HEK293 (cell line): ENCODE measurements around the gene RCAN2.

Experiments
- CTCF ChIA-PET: fragments of 350-600 bp; formaldehyde crosslinking; extraction: SDS; loops from one replicate; lab custom pipeline; 2021; ENCODE audit warnings: antibody characterized with exemption; lab: Yijun Ruan, JAX
- POLR2A ChIA-PET: fragments of 300-600 bp; formaldehyde crosslinking; extraction: SDS; loops from one replicate; lab custom pipeline; 2020; ENCODE audit warnings: antibody characterized with exemption, inconsistent platforms; lab: Yijun Ruan, JAX
- H3K27ac ChIP-seq: fragments of 200-500 bp; sonication (Bioruptor generic); 2 replicates; pipeline ENCODE4 v1.5.1; 2014; ENCODE audit warnings: low read depth, low read length, control low read depth, inconsistent platforms; ENCODE audit errors: extremely low read depth
- H3K36me3 ChIP-seq, 2 experiments: fragments of 200-500 bp in 1 of 2; sonication (Bioruptor generic) in 1 of 2; 1 replicate in 1 of 2; 2 replicates in 1 of 2; pipeline ENCODE4 v1.5.1; 2014 to 2017; ENCODE audit warnings: inconsistent platforms in 2 of 2, low read length in 2 of 2; ENCODE audit not compliant: control insufficient read depth in 2 of 2, insufficient read depth in 1 of 2
- H3K4me1 ChIP-seq: fragments of 200-500 bp; sonication (Bioruptor generic); 2 replicates; pipeline ENCODE4 v1.5.1; 2014; ENCODE audit warnings: mild to moderate bottlenecking, low read length, inconsistent platforms; ENCODE audit not compliant: control insufficient read depth, insufficient read depth
- H3K4me3 ChIP-seq: 2 replicates; pipeline ENCODE4 v1.5.1; 2011; ENCODE audit warnings: low read depth, mild to moderate bottlenecking, control low read depth, low read length, moderate library complexity
- H3K9me3 ChIP-seq: fragments of 200-500 bp; sonication (Bioruptor generic); 2 replicates; pipeline ENCODE4 v1.5.1; 2014; ENCODE audit warnings: low read depth, low read length, inconsistent platforms; ENCODE audit not compliant: control insufficient read depth, insufficient read depth
- GLI4 ChIP-seq: fragments of 450-650 bp; formaldehyde crosslinking; IDR thresholded peaks from 2 replicates; pipeline ENCODE4 v1.5.1; 2016; ENCODE audit warnings: missing biosample characterization, missing genetic modification characterization
- IKZF3 ChIP-seq: fragments of 450-650 bp; IDR thresholded peaks from 2 replicates; pipeline ENCODE4 v1.5.0; 2018; ENCODE audit warnings: missing biosample characterization, mild to moderate bottlenecking, missing genetic modification characterization, moderate library complexity
- KLF17 ChIP-seq: fragments of 450-650 bp; formaldehyde crosslinking; IDR thresholded peaks from 2 replicates; pipeline ENCODE4 v1.5.1; 2016; ENCODE audit warnings: missing biosample characterization, missing genetic modification characterization
- KLF7 ChIP-seq: fragments of 450-650 bp; formaldehyde crosslinking; IDR thresholded peaks from 2 replicates; pipeline ENCODE4 v1.5.1; 2016; ENCODE audit warnings: missing biosample characterization, missing genetic modification characterization, borderline replicate concordance
- KLF9 ChIP-seq: fragments of 450-650 bp; formaldehyde crosslinking; IDR thresholded peaks from 2 replicates; pipeline ENCODE4 v1.5.1; 2016; ENCODE audit warnings: missing biosample characterization, missing genetic modification characterization, low read depth
- PBX3 ChIP-seq: sonication (generic); formaldehyde crosslinking; IDR thresholded peaks from 2 replicates; pipeline ENCODE4 v1.8.1; 2022; ENCODE audit warnings: mild to moderate bottlenecking, moderate library complexity, missing genetic modification reagents
- SALL2 ChIP-seq: fragments of 450-650 bp; formaldehyde crosslinking; IDR thresholded peaks from 2 replicates; pipeline ENCODE4 v1.5.0; 2017; ENCODE audit warnings: missing biosample characterization, mild to moderate bottlenecking, missing genetic modification characterization, borderline replicate concordance
- SP2 ChIP-seq: fragments of 450-650 bp; formaldehyde crosslinking; IDR thresholded peaks from 2 replicates; pipeline ENCODE4 v1.5.1; 2016; ENCODE audit warnings: missing biosample characterization, missing genetic modification characterization
- WT1 ChIP-seq: fragments of 450-650 bp; formaldehyde crosslinking; IDR thresholded peaks from 2 replicates; pipeline ENCODE4 v1.5.1; 2016; ENCODE audit warnings: missing biosample characterization, missing genetic modification characterization
- ZIC2 ChIP-seq: fragments of 450-650 bp; formaldehyde crosslinking; IDR thresholded peaks from 2 replicates; pipeline ENCODE4 v1.5.1; 2016; ENCODE audit warnings: missing biosample characterization, missing genetic modification characterization
- ZNF114 ChIP-seq: fragments of 450-650 bp; formaldehyde crosslinking; IDR thresholded peaks from 2 replicates; pipeline ENCODE4 v1.5.0; 2017; ENCODE audit warnings: missing biosample characterization, missing genetic modification characterization
- ZNF121 ChIP-seq: fragments of 450-650 bp; formaldehyde crosslinking; IDR thresholded peaks from 2 replicates; pipeline ENCODE4 v1.5.1; 2016; ENCODE audit warnings: missing biosample characterization, missing genetic modification characterization
- ZNF148 ChIP-seq: fragments of 450-650 bp; formaldehyde crosslinking; IDR thresholded peaks from 2 replicates; pipeline ENCODE4 v1.5.0; 2017; ENCODE audit warnings: missing biosample characterization, missing genetic modification characterization, borderline replicate concordance
- ZNF155 ChIP-seq: fragments of 450-650 bp; formaldehyde crosslinking; IDR thresholded peaks from 2 replicates; pipeline ENCODE4 v1.5.1; 2016; ENCODE audit warnings: missing biosample characterization, missing genetic modification characterization
- ZNF18 ChIP-seq: fragments of 450-650 bp; formaldehyde crosslinking; IDR thresholded peaks from 2 replicates; pipeline ENCODE4 v1.5.1; 2016; ENCODE audit warnings: missing biosample characterization, missing genetic modification characterization
- ZNF19 ChIP-seq: fragments of 450-650 bp; formaldehyde crosslinking; IDR thresholded peaks from 2 replicates; pipeline ENCODE4; 2016; ENCODE audit warnings: missing biosample characterization, missing genetic modification characterization, low read depth
- ZNF214 ChIP-seq: fragments of 450-650 bp; formaldehyde crosslinking; IDR thresholded peaks from 2 replicates; pipeline ENCODE4 v1.5.1; 2017; ENCODE audit warnings: missing biosample characterization, mild to moderate bottlenecking, missing genetic modification characterization, borderline replicate concordance
- ZNF366 ChIP-seq: fragments of 450-650 bp; formaldehyde crosslinking; conservative IDR thresholded peaks from 2 replicates; pipeline ENCODE4 v1.5.1; 2016; ENCODE audit warnings: missing biosample characterization, missing genetic modification characterization
- ZNF596 ChIP-seq: fragments of 450-650 bp; IDR thresholded peaks from 2 replicates; pipeline ENCODE4 v1.5.0; 2018; ENCODE audit warnings: missing biosample characterization, mild to moderate bottlenecking, missing genetic modification characterization, moderate library complexity
- ZNF629 ChIP-seq: fragments of 450-650 bp; formaldehyde crosslinking; IDR thresholded peaks from 2 replicates; pipeline ENCODE4 v1.5.1; 2017; ENCODE audit warnings: missing biosample characterization, missing genetic modification characterization
- ZNF654 ChIP-seq: fragments of 450-650 bp; formaldehyde crosslinking; IDR thresholded peaks from 2 replicates; pipeline ENCODE4 v1.5.1; 2016; ENCODE audit warnings: low read depth, missing biosample characterization, missing genetic modification characterization
- ZNF658 ChIP-seq: fragments of 450-650 bp; formaldehyde crosslinking; IDR thresholded peaks from 2 replicates; pipeline ENCODE4; 2016; ENCODE audit warnings: missing biosample characterization, missing genetic modification characterization
- ZSCAN18 ChIP-seq: fragments of 450-650 bp; formaldehyde crosslinking; IDR thresholded peaks from 2 replicates; pipeline ENCODE4 v1.5.1; 2016; ENCODE audit warnings: missing biosample characterization, missing genetic modification characterization

RCAN2 gene

GRCh38 chr6:46509981-46510510 is 18.8 kb upstream of the RCAN2 start (continued):
- TF ChIP-seq ZNF148 (tag by site-specific recombination) = no peak
- TF ChIP-seq ZNF155 (tag by site-specific recombination) = no peak
- TF ChIP-seq KLF7 (tag by site-specific recombination) = no peak
- no peak for TF ChIP-seq ZNF596

GRCh38 chr6:46509063-46509462 is 17.8 kb upstream of the RCAN2 start:
- TF ChIP-seq ZNF658 (tag by site-specific recombination) = no peak
- TF ChIP-seq ZIC2 = no peak
- ChIA-PET CTCF (interaction anchor here (0.6 to 1.6 kb wide), 4 partner anchors 7 to 96 kb away, joined by 3 to 4 read pairs (median 4); no protein-coding TSS in a partner anchor), POLR2A (no interaction called here)
- no peaks in the 10 kb centered on the region for H3K9me3 ChIP-seq
- H3K27ac ChIP-seq = no peak overlapping the region
- H3K4me1 ChIP-seq = no peaks in the 10 kb centered on the region
- no peaks in the 10 kb centered on the region for H3K36me3 ChIP-seq
- H3K4me3 ChIP-seq = no peak overlapping the region

- TF ChIP-seq WT1 (tag by site-specific recombination) (no peak), ZNF18 (no peak), SP2 (no peak), ZNF629 (no peak), ZNF214 (tag by site-specific recombination) (no peak), ZSCAN18 (tag by site-specific recombination) (no peak), KLF17 (tag by site-specific recombination) (no peak), ZNF148 (tag by site-specific recombination) (no peak), PBX3 (CRISPR knock-in tag) (no peak), ZNF19 (tag by site-specific recombination) (no peak), ZNF114 (tag by site-specific recombination) (no peak), GLI4 (tag by site-specific recombination) (no peak), SALL2 (tag by site-specific recombination) (no peak), ZNF366 (tag by site-specific recombination) (no peak), ZNF654 (tag by site-specific recombination) (no peak), KLF9 (tag by site-specific recombination) (no peak), ZNF121 (tag by site-specific recombination) (no peak), IKZF3 (no peak)
- H3K36me3 ChIP-seq = no peaks in the 10 kb centered on the region
- no peak overlapping the region for H3K27ac ChIP-seq
- ChIA-PET POLR2A (no interaction called here), CTCF (interaction anchor here (1.6 kb wide), 1 partner anchor 11 kb away, joined by 4 read pairs; no protein-coding TSS in a partner anchor)
- H3K4me1 ChIP-seq = no peaks in the 10 kb centered on the region
- no peaks in the 10 kb centered on the region for H3K9me3 ChIP-seq
- H3K4me3 ChIP-seq = no peak overlapping the region
These were observed 16.2 kb upstream of the RCAN2 start for GRCh38 chr6:46507426-46507825.
